T-cell (primary cell): Measurements from ENCODE around the gene AP1S1. TPM values are rescaled to one million over a fixed set of nuclear protein-coding genes. Genes with fewer than 3 reads are reported as not detected.

Experiments used
- ATAC-seq, 4 experiments: fragments of 200-7000 bp in 3 of 4; fragments of 150-1000 bp in 1 of 4; cut with Tn5 transposase; replicated peaks in 1 of 4; 1 replicate in 3 of 4; 2 replicates in 1 of 4; pipeline ENCODE4 v1.10.0; 2021; ENCODE audit warnings: moderate library complexity in 3 of 4, mild to moderate bottlenecking in 2 of 4, moderate number of reproducible peaks in 1 of 4
- CTCF ChIA-PET, 2 donors: fragments of 300-600 bp; sonication (Branson Sonifier 250); formaldehyde crosslinking; loops; one replicate each; lab custom pipeline; 2022; ENCODE audit warnings: antibody characterized with exemption in 2 of 2; lab: Charles Lee
- POLR2A ChIA-PET, 2 donors: fragments of 300-600 bp; sonication (Branson Sonifier 250); formaldehyde crosslinking; loops; one replicate each; lab custom pipeline; 2022; ENCODE audit warnings: antibody characterized with exemption in 2 of 2; lab: Charles Lee
- DNase-seq, 35 experiments: peaks; one replicate each; pipeline versions ENCODE4 v3.0.0 to v3.0.0-alpha.2; 2013 to 2023
- H3K27ac ChIP-seq: one replicate; pipeline ENCODE4 v1.5.1; 2013; ENCODE audit warnings: low read length
- H3K27me3 ChIP-seq, 2 experiments: replicated peaks in 1 of 2; 1 replicate in 1 of 2; 2 replicates in 1 of 2; pipeline versions ENCODE4 v1.6.1 to v1.7.0; 2013; ENCODE audit warnings: low read length in 1 of 2, mixed read lengths in 1 of 2; ENCODE audit not compliant: control insufficient read depth in 2 of 2, insufficient read depth in 2 of 2; ENCODE audit errors: extremely low read depth in 1 of 2
- H3K36me3 ChIP-seq, 2 donors: 1 replicate in 1 of 2; 2 replicates in 1 of 2; pipeline versions ENCODE4 v1.6.1 to v1.7.0; 2013; ENCODE audit warnings: low read length in 1 of 2; ENCODE audit not compliant: control insufficient read depth in 2 of 2, insufficient read depth in 1 of 2; ENCODE audit errors: extremely low read depth in 1 of 2
- H3K4me1 ChIP-seq, 2 experiments: 1 replicate in 1 of 2; 2 replicates in 1 of 2; pipeline versions ENCODE4 v1.6.1 to v1.7.0; 2013; ENCODE audit warnings: low read length in 2 of 2, mixed read lengths in 1 of 2; ENCODE audit not compliant: insufficient read depth in 2 of 2, control insufficient read depth in 1 of 2; ENCODE audit errors: extremely low read depth in 1 of 2
- H3K4me3 ChIP-seq, 2 donors: 1 replicate in 1 of 2; 2 replicates in 1 of 2; pipeline versions ENCODE4 v1.5.1 to v1.7.0; 2013; ENCODE audit warnings: mild to moderate bottlenecking in 2 of 2, low read length in 1 of 2, moderate library complexity in 1 of 2; ENCODE audit not compliant: control insufficient read depth in 1 of 2; ENCODE audit errors: extremely low read depth in 1 of 2
- H3K9me3 ChIP-seq: 2 replicates; pipeline ENCODE4 v1.7.0; 2013
- H3K27ac Mint-ChIP-seq, 2 donors: one replicate each; pipeline ENCODE4 v1.8.0; 2020 to 2021; ENCODE audit warnings: mild to moderate bottlenecking in 2 of 2, mixed read lengths in 2 of 2
- H3K27me3 Mint-ChIP-seq, 2 donors: one replicate each; pipeline ENCODE4 v1.8.0; 2021 to 2022; ENCODE audit warnings: mixed read lengths in 2 of 2
- H3K36me3 Mint-ChIP-seq: one replicate; pipeline ENCODE4 v1.8.0; 2021; ENCODE audit warnings: mixed read lengths
- H3K4me1 Mint-ChIP-seq, 3 donors: one replicate each; pipeline ENCODE4 v1.8.0; 2020 to 2022; ENCODE audit warnings: mixed read lengths in 3 of 3, mild to moderate bottlenecking in 1 of 3
- H3K4me3 Mint-ChIP-seq, 3 donors: one replicate each; pipeline ENCODE4 v1.8.0; 2020 to 2022; ENCODE audit warnings: mild to moderate bottlenecking in 3 of 3, mixed read lengths in 3 of 3, moderate library complexity in 3 of 3
- H3K9me3 Mint-ChIP-seq, 3 donors: one replicate each; pipeline ENCODE4 v1.8.0; 2020 to 2022; ENCODE audit warnings: mixed read lengths in 3 of 3
- WGBS: methylation state at CpG from one replicate; pipeline ENCODE4 v1.1.5; 2013; ENCODE audit warnings: missing lambda C conversion rate; ENCODE audit not compliant: insufficient coverage; 5-methylcytosine and 5-hydroxymethylcytosine counted together
- total RNA-seq, 35 experiments: library from RNA in 6 of 35; stranded (reverse) in 6 of 35; fragments of 120-200 nt in 1 of 35; gene quantifications; one replicate each; pipeline versions ENCODE4 v1.2.1 to v1.2.4 and lab custom pipeline; 2013 to 2026

The AP1S1 gene
- total RNA-seq, 5 donors from 2014 or later (not counting 1 experiment from before 2014, with no cell fraction given): 8.1 to 16.7 (median 14.4) TPM

DNA sequence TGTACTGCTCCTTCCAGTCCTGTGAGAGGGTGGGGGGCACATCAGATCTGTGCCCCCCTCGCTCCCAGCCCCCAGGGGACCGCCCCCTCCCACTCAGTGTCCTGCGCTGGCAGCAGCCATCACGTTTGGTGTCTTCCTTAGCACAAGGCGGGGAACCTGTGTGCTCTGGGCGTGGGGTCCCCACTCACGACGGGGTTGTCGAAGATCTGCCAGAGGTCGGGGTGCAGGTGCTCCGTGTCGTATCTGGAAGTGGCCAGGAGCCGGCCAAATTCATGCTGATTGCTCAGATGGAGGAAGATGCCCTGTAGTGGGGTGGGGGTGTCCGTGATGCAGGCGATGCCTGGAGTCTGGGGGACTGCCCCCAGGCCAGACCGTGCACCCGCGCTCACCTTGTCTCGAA lies 55.9 kb downstream of the AP1S1 start:
- Mint-ChIP-seq H3K9me3 (no peaks in the 10 kb centered on the region), H3K4me1 (no peaks in the 10 kb centered on the region), H3K4me3 (no peak overlapping the region), H3K27ac (no peak overlapping the region), H3K36me3 (peaks cover 24% of the 10 kb centered on the region), H3K27me3 (no peaks in the 10 kb centered on the region)
- 97% methylated on average over 6 of the region's 19 CpGs for WGBS
- Histone ChIP-seq H3K27me3 (no peaks in the 10 kb centered on the region), H3K4me3 (no peak overlapping the region), H3K27ac (no peak overlapping the region), H3K9me3 (no peaks in the 10 kb centered on the region), H3K4me1 (peaks cover 0 to 2% of the 10 kb centered on the region in 2 experiments), H3K36me3 (peaks cover 25% of the 10 kb centered on the region in 2 donors)
- ChIA-PET POLR2A (no interaction called here), CTCF (interaction anchor here in 1 of 2 donors (0.6 kb wide), 1 partner anchor 54 kb away, joined by 3 read pairs; no protein-coding TSS in a partner anchor)
- DNase-seq (no peak), ATAC-seq (no peak)

Other genes starting within 250 kb of the AP1S1 start
- under 1 TPM in 3 of 5 donors, not detected in 2; 0.10 to 0.25 (median 0.18) TPM for gene MUC3A, start 204.9 kb upstream of the AP1S1 start, total RNA-seq
- gene MUC12, start 184.9 kb upstream of the AP1S1 start, total RNA-seq: under 1 TPM in 3 of 5 donors, not detected in 2; 0.09 to 0.51 (median 0.33) TPM
- not detected for gene MUC17, start 134.4 kb upstream of the AP1S1 start, total RNA-seq
- 10 to 100 TPM; 47.2 to 80.9 (median 77.4) TPM for gene TRIM56, start 69.0 kb upstream of the AP1S1 start, total RNA-seq
- gene SERPINE1, start 27.4 kb upstream of the AP1S1 start, total RNA-seq: under 1 TPM in 4 of 5 donors, not detected in 1; 0.18 to 0.79 (median 0.51) TPM
- gene VGF, start 11.1 kb downstream of the AP1S1 start, total RNA-seq: not detected
- gene NAT16, start 25.8 kb downstream of the AP1S1 start, total RNA-seq: not detected
- not detected for gene MOGAT3, start 46.6 kb downstream of the AP1S1 start, total RNA-seq
- 10 to 100 TPM; 27.7 to 74.2 (median 58.8) TPM for gene PLOD3, start 63.1 kb downstream of the AP1S1 start, total RNA-seq
- 10 to 100 TPM; 32.9 to 54.1 (median 50.4) TPM for gene ZNHIT1, start 63.7 kb downstream of the AP1S1 start, total RNA-seq
- 10 to 100 TPM; 23.1 to 47.7 (median 44.8) TPM for gene CLDN15, start 83.3 kb downstream of the AP1S1 start, total RNA-seq
- 100 to 1,000 TPM in 4 of 5 donors, 10 to 100 TPM in 1; 99.3 to 136 (median 125) TPM for gene FIS1, start 90.6 kb downstream of the AP1S1 start, total RNA-seq
- 1 to 10 TPM; 1.4 to 6.5 (median 4.6) TPM for gene IFT22, start 167.3 kb downstream of the AP1S1 start, total RNA-seq
- gene COL26A1, start 208.4 kb downstream of the AP1S1 start, total RNA-seq: under 1 TPM in 1 of 5 donors, not detected in 4; 0.09 TPM